Measurements from ENCODE around the gene SFTA2.

DNA sequence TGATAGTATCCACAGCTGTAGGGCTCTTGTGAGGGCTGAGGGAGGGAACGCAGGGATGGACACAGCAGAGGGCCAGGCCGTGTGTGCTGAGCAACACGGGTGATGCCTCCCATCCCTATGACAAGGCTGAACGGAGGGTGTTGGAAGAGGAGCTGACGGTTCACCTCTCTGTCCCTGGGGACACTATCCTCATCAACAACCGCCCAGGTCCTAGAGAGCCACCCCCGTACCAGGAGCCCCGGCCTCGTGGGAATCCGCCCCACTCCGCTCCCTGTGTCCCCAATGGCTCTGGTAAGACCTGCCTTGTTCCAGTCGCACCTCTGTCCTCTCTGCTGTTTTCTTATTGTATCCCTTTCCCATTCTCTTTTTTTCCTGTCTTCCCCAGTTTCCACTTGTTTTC lies 37.6 kb downstream of the SFTA2 start:
- TF ChIP-seq POLR2A (IDR thresholded peaks at IDR 0.05; ENCODE audit: low read depth, low read length): no peak
- no peak for TF ChIP-seq POLR2AphosphoS5 (IDR thresholded peaks at IDR 0.05; ENCODE audit: low read depth, low read length)
- no peak for TF ChIP-seq TAF1 (IDR thresholded peaks at IDR 0.05; ENCODE audit: borderline replicate concordance, low read depth, low read length)

All from GM12892 (cell line).